Liver (tissue), 9 donors: Measurements from ENCODE around the gene FILIP1L. TPM values are rescaled to one million over a fixed set of nuclear protein-coding genes. Genes with fewer than 3 reads are reported as not detected.

Source experiments
- DNase-seq: peaks from one replicate; pipeline ENCODE4 v3.0.0-alpha.2; 2017; ENCODE audit warnings: low spot score
- H3K27ac ChIP-seq, 2 donors: one replicate each; pipeline ENCODE4 v1.7.0; 2013; ENCODE audit warnings: inconsistent platforms in 2 of 2, low read length in 2 of 2, control low read depth in 1 of 2, low read depth in 1 of 2, mild to moderate bottlenecking in 1 of 2
- H3K27me3 ChIP-seq, 4 donors: one replicate each; pipeline versions ENCODE4 v1.6.1 to v1.7.0; 2013; ENCODE audit warnings: low read length in 3 of 4, inconsistent platforms in 1 of 4, mild to moderate bottlenecking in 1 of 4, moderate library complexity in 1 of 4; ENCODE audit not compliant: control insufficient read depth in 4 of 4, insufficient read depth in 4 of 4
- H3K36me3 ChIP-seq, 4 donors: one replicate each; pipeline versions ENCODE4 v1.6.1 to v1.7.0; 2013; ENCODE audit warnings: low read length in 3 of 4, mild to moderate bottlenecking in 3 of 4, low read depth in 1 of 4, moderate library complexity in 1 of 4; ENCODE audit not compliant: control insufficient read depth in 4 of 4, insufficient read depth in 3 of 4
- H3K4me1 ChIP-seq, 4 donors: one replicate each; pipeline versions ENCODE4 v1.6.1 to v1.7.0; 2013; ENCODE audit warnings: low read length in 3 of 4, mild to moderate bottlenecking in 3 of 4, moderate library complexity in 1 of 4; ENCODE audit not compliant: control insufficient read depth in 4 of 4, insufficient read depth in 4 of 4
- H3K4me3 ChIP-seq, 3 donors: one replicate each; pipeline versions ENCODE4 v1.6.1 to v1.7.0; 2013; ENCODE audit warnings: low read length in 3 of 3, control low read depth in 1 of 3, low read depth in 1 of 3, mild to moderate bottlenecking in 1 of 3
- H3K9ac ChIP-seq, 2 donors: one replicate each; pipeline ENCODE4 v1.7.0; 2013; ENCODE audit warnings: low read length in 2 of 2, mild to moderate bottlenecking in 2 of 2, moderate library complexity in 2 of 2, control low read depth in 1 of 2, low read depth in 1 of 2
- H3K9me3 ChIP-seq, 4 donors: one replicate each; pipeline versions ENCODE4 v1.6.1 to v1.7.0; 2013; ENCODE audit warnings: low read length in 3 of 4; ENCODE audit not compliant: control insufficient read depth in 4 of 4
- CTCF ChIP-seq: fragments of 150-350 bp; IDR thresholded peaks from 2 replicates; pipeline ENCODE4 v1.5.1; 2017; ENCODE audit warnings: improper control_type of control experiment, low read depth, low read length; ENCODE audit not compliant: missing input control
- EGR1 ChIP-seq, 2 donors: IDR thresholded peaks; 2 replicates each; pipeline ENCODE4 v1.6.1; 2016 to 2018; ENCODE audit warnings: antibody characterized with exemption in 2 of 2, low read depth in 2 of 2
- FOXA1 ChIP-seq: IDR thresholded peaks from 2 replicates; pipeline ENCODE4 v1.6.1; 2016; ENCODE audit warnings: antibody characterized with exemption
- FOXA2 ChIP-seq: IDR thresholded peaks from 2 replicates; pipeline ENCODE4 v1.6.1; 2016; ENCODE audit warnings: antibody characterized with exemption
- GABPA ChIP-seq, 2 donors: IDR thresholded peaks in 1 of 2; conservative IDR thresholded peaks in 1 of 2; 2 replicates each; pipeline ENCODE4 v1.6.1; 2016; ENCODE audit warnings: antibody characterized with exemption in 2 of 2, mild to moderate bottlenecking in 1 of 2, moderate library complexity in 1 of 2
- JUND ChIP-seq, 2 donors: IDR thresholded peaks; 2 replicates each; pipeline ENCODE4 v1.6.1; 2016; ENCODE audit warnings: antibody characterized with exemption in 2 of 2
- NR2F2 ChIP-seq: IDR thresholded peaks from 2 replicates; pipeline ENCODE4 v1.6.1; 2016; ENCODE audit warnings: antibody characterized with exemption
- RAD21 ChIP-seq, 2 donors: IDR thresholded peaks; 2 replicates each; pipeline ENCODE4 v1.6.1; 2016; ENCODE audit warnings: antibody characterized with exemption in 2 of 2, mild to moderate bottlenecking in 2 of 2
- REST ChIP-seq: IDR thresholded peaks from 2 replicates; pipeline ENCODE4 v1.6.1; 2016; ENCODE audit warnings: antibody characterized with exemption, mild to moderate bottlenecking
- SP1 ChIP-seq: IDR thresholded peaks from 2 replicates; pipeline ENCODE4 v1.6.1; 2018; ENCODE audit warnings: antibody characterized with exemption, mild to moderate bottlenecking
- YY1 ChIP-seq: IDR thresholded peaks from 2 replicates; pipeline ENCODE4 v1.6.1; 2016; ENCODE audit warnings: antibody characterized with exemption, mild to moderate bottlenecking
- WGBS: extraction: QIAGEN DNeasy Blood & Tissue Kit; methylation state at CpG from one replicate; pipeline ENCODE4 v1.1.7; 2013; 5-methylcytosine and 5-hydroxymethylcytosine counted together
- polyA plus RNA-seq, 2 donors: library from polyadenylated mRNA; stranded (reverse) in 1 of 2; unstranded in 1 of 2; fragments of 200-250 nt in 1 of 2; fragments of >200 nt in 1 of 2; fragmentation: Nextera tagmentation in 1 of 2; extraction: Ambion mirVana in 1 of 2; gene quantifications; one replicate each; pipeline versions ENCODE4 v1.2.1 to v1.2.3, GENCODE V29; 2013 to 2015
- total RNA-seq, 2 donors: library from RNA; depleted of rRNA; stranded (reverse); fragments of >200 nt; gene quantifications; one replicate each; pipeline ENCODE4 v1.2.3, GENCODE V29; 2014
- TF ChIP-seq, protein P1 (sequence below): IDR thresholded peaks from 2 replicates; pipeline ENCODE4 v1.6.1; 2016; ENCODE audit warnings: antibody characterized with exemption
- TF ChIP-seq, protein P2 (sequence below): IDR thresholded peaks from 2 replicates; pipeline ENCODE4 v1.6.1; 2016; ENCODE audit warnings: antibody characterized with exemption
- donor health status: healthy.
- donor health status: healthy.
- donor health status: healthy.
- donor health status: healthy.
- donor health status: healthy.

Gene FILIP1L
- total and polyA plus RNA-seq, 4 donors = 1.4 to 6.5 (median 1.9) TPM

DNA sequence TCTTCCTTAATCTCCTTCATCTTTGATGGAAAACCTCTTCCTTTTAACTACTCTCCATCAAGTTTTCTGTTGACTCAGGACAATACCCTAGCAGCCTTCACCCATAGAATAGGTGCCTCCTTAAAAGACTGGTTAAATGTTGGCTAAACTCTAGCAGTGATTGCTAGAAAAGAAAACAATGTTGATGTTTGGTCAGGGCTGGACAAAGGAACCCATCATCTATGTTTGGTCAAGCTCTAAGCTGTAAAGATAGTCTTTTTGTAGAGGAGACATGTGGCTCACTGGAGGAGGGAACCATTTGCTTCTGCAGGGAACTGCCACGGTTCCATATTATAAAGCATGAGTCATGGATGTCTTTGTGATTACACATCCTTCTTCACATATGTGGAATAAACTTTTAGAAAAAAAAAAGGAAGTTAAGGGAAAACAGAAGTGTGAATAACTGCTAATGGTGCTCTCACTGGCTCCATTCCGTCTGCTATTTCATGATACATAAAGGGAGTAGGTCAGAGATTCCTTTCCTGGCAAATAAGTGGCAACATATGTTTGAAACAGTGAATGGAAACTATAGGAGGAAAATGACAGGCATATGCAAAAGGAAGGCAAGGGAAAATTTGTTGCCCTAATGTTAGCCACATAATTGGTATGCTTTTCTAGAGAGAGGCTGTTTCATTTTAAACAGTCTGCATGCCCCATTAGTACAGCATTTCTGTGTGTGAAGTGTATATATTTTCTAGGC, 218.4 kb downstream of the FILIP1L start:
- Histone ChIP-seq H3K4me1 (peaks cover 0 to 3% (median under 1%) of the 10 kb centered on the region in 4 donors), H3K4me3 (no peak overlapping the region), H3K27me3 (no peaks in the 10 kb centered on the region), H3K36me3 (no peaks in the 10 kb centered on the region), H3K9me3 (no peaks in the 10 kb centered on the region), H3K27ac (peak overlapping the region in 1 of 2 donors; percentile 37), H3K9ac (no peak overlapping the region)
- TF ChIP-seq NR2F2 (no peak), YY1 (peak; percentile 23), FOXA2 (no peak), REST (no peak), CTCF (no peak), RAD21 (IDR thresholded peaks at IDR 0.05) (no peak), JUND (IDR thresholded peaks at IDR 0.05) (peak in 1 of 2 donors; percentile 25), EGR1 (IDR thresholded peaks at IDR 0.05; ENCODE audit: low read depth in 2 of 2) (no peak)
- TF ChIP-seq, protein P1, sequence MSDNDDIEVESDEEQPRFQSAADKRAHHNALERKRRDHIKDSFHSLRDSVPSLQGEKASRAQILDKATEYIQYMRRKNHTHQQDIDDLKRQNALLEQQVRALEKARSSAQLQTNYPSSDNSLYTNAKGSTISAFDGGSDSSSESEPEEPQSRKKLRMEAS = peak; percentile 16
- WGBS = 66% methylated on average over 2 of the region's 2 CpGs
- no peak for DNase-seq

- peak overlapping the region in 1 of 2 donors; percentile 37 for H3K27ac ChIP-seq
- WGBS = 87% methylated on average over 3 of the region's 3 CpGs
- no peak for TF ChIP-seq NR2F2
- no peak for TF ChIP-seq GABPA (IDR thresholded peaks at IDR 0.05 in 1 of 2, conservative IDR thresholded peaks at IDR 0.05 in 1 of 2)
- TF ChIP-seq, protein P2, sequence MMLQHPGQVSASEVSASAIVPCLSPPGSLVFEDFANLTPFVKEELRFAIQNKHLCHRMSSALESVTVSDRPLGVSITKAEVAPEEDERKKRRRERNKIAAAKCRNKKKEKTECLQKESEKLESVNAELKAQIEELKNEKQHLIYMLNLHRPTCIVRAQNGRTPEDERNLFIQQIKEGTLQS = no peak
- no peak for TF ChIP-seq SP1
- no peak for TF ChIP-seq FOXA2
- no peak for TF ChIP-seq REST
- TF ChIP-seq EGR1 (IDR thresholded peaks at IDR 0.05; ENCODE audit: low read depth in 2 of 2) = no peak
- TF ChIP-seq FOXA1 = no peak
- H3K36me3 ChIP-seq = no peaks in the 10 kb centered on the region
- H3K4me1 ChIP-seq = no peaks in the 10 kb centered on the region
- no peaks in the 10 kb centered on the region for H3K9me3 ChIP-seq
- no peak for DNase-seq
- no peak overlapping the region for H3K4me3 ChIP-seq
- no peaks in the 10 kb centered on the region for H3K27me3 ChIP-seq
- H3K9ac ChIP-seq = no peak overlapping the region
These were observed 219.1 kb downstream of the FILIP1L start for GRCh38 chr3:99895131-99895696.
